Sciatic nerve (tissue), 1 donor: Measurements from ENCODE around the gene ADGRG3. TPM values are rescaled to one million over a fixed set of nuclear protein-coding genes. Genes with fewer than 3 reads are reported as not detected.

Experiments used
- total RNA-seq: library from RNA; stranded (reverse); fragmentation: NEBNext Ultra II Directional; extraction: Animal tissue kit (Norgen Biotek cat#: 25700); gene quantifications from one replicate; pipeline ENCODE4 v1.2.1, GENCODE V29; 2021
- donor health status: DM: no; HTN: no; CAD: no.

Gene ADGRG3
- total RNA-seq, 1 donor from 2014 or later, result 4.6 TPM

Other genes with a start within 250 kb of the ADGRG3 start
- 28.1 TPM for gene CIAPIN1, start 220.9 kb upstream of the ADGRG3 start, total RNA-seq
- gene COQ9, start 220.8 kb upstream of the ADGRG3 start, total RNA-seq, result 31.2 TPM
- gene POLR2C, start 205.6 kb upstream of the ADGRG3 start, total RNA-seq, result 42.6 TPM
- gene DOK4, start 181.8 kb upstream of the ADGRG3 start, total RNA-seq, result 22.6 TPM
- gene CCDC102A, start 131.7 kb upstream of the ADGRG3 start, total RNA-seq, result 14.3 TPM
- gene ADGRG5, start 125.7 kb upstream of the ADGRG3 start, total RNA-seq, result 1.2 TPM
- gene ADGRG1, start 39.7 kb upstream of the ADGRG3 start, total RNA-seq, result 47.4 TPM
- gene DRC7, start 26.5 kb downstream of the ADGRG3 start, total RNA-seq, result not detected
- 14.7 TPM for gene KATNB1, start 67.5 kb downstream of the ADGRG3 start, total RNA-seq
- gene KIFC3, start 134.2 kb downstream of the ADGRG3 start, total RNA-seq, result 94.3 TPM